Measurements from ENCODE around the gene UCK2. TPM values are rescaled to one million over a fixed set of nuclear protein-coding genes. Genes with fewer than 3 reads are reported as not detected.

UCK2 gene
- total RNA-seq, 1 donor from 2014 or later, result 59.3 TPM

DNA sequence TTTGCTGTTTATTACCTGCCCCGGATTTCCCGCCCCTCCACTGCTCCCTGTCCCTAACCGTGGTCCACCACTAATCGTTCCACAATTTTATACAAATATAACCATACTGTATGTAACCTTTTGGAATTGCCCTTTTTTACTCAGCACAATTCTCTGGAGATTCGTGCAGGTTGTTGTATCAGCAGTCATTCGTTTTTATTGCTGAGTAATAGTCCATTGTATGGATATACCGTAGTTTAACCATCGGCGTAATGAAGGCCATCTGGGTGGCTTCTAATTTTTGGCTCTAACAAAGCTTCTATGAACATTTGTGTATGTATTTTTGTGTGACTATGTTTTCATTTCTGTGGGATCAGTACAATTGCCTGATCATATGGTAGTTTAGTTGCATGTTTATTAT is 50.0 kb downstream of the UCK2 start:
- TF ChIP-seq, protein P1, sequence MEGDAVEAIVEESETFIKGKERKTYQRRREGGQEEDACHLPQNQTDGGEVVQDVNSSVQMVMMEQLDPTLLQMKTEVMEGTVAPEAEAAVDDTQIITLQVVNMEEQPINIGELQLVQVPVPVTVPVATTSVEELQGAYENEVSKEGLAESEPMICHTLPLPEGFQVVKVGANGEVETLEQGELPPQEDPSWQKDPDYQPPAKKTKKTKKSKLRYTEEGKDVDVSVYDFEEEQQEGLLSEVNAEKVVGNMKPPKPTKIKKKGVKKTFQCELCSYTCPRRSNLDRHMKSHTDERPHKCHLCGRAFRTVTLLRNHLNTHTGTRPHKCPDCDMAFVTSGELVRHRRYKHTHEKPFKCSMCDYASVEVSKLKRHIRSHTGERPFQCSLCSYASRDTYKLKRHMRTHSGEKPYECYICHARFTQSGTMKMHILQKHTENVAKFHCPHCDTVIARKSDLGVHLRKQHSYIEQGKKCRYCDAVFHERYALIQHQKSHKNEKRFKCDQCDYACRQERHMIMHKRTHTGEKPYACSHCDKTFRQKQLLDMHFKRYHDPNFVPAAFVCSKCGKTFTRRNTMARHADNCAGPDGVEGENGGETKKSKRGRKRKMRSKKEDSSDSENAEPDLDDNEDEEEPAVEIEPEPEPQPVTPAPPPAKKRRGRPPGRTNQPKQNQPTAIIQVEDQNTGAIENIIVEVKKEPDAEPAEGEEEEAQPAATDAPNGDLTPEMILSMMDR (conservative IDR thresholded peaks at IDR 0.05), result no peak
- H3K4me3 Mint-ChIP-seq, result no peak overlapping the region
- H3K27me3 Mint-ChIP-seq, result no peaks in the 10 kb centered on the region
- peaks cover 4% of the 10 kb centered on the region for H3K4me1 Mint-ChIP-seq (ENCODE audit: unreplicated experiment)
- no peak overlapping the region for H3K27ac Mint-ChIP-seq
- DNase-seq (ENCODE audit: extremely low spot score, unreplicated experiment), result no peak
- peaks cover 30% of the 10 kb centered on the region for H3K9me3 Mint-ChIP-seq
- peaks cover 49% of the 10 kb centered on the region for H3K36me3 Mint-ChIP-seq

DNA sequence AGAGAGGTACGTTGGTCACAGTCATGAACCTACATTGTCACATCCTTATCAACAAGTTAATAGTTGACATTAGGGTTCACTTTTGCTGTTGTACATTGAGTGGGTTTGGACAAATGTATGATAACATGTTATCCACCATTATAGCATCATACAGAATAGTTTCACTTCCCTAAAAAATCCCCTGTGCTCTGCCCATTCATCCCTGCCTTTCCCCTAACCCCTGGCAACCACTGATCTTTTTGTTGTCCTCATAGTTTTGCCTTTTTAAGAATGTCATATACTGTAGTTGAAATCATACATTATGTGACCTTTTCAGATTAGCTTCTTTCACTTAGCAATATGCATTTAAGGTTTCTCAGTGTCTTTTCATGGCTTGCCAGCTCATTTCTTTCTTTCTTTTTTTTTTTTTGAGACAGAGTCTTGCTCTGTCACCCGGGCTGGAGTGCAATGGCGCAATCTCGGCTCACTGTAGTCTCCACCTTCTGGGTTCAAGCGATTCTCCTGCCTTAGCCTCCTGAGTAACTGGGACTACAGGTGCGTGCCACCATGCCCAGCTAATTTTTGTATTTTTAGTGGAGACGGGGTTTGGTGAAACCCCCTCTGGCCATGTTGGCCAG is 50.6 kb downstream of the UCK2 start:
- Mint-ChIP-seq H3K4me3 (no peak overlapping the region), H3K27ac (no peak overlapping the region), H3K36me3 (peaks cover 46% of the 10 kb centered on the region), H3K9me3 (peaks cover 24% of the 10 kb centered on the region), H3K4me1 (ENCODE audit: unreplicated experiment) (peaks cover 7% of the 10 kb centered on the region), H3K27me3 (no peaks in the 10 kb centered on the region)
- TF ChIP-seq, protein P1 (conservative IDR thresholded peaks at IDR 0.05), result no peak
- DNase-seq (ENCODE audit: extremely low spot score, unreplicated experiment), result no peak

DNA sequence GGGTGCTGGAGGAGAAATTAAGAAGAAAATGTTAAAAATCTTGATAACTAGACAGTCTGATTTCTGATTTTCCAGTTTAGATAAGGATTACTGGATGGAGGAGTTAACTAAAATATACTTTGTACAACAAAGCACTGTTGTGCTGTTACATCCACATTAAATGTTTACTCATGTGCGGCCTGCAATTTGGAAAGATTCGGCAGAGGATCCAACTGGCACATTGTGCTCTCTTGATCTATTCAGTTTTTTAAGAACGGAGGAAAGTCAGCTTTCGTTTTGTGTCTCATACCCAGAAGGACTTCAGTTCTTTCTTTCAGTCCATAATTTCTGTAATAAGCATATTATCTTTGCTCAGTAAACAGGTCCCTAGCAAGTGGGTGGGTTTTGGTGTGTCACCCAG is 52.5 kb downstream of the UCK2 start:
- no peak for DNase-seq (ENCODE audit: extremely low spot score, unreplicated experiment)
- H3K27ac Mint-ChIP-seq, result no peak overlapping the region
- peaks cover 22% of the 10 kb centered on the region for H3K4me1 Mint-ChIP-seq (ENCODE audit: unreplicated experiment)
- no peaks in the 10 kb centered on the region for H3K27me3 Mint-ChIP-seq
- no peak overlapping the region for H3K4me3 Mint-ChIP-seq
- TF ChIP-seq, protein P1 (conservative IDR thresholded peaks at IDR 0.05), result no peak
- H3K36me3 Mint-ChIP-seq, result peaks cover 41% of the 10 kb centered on the region
- H3K9me3 Mint-ChIP-seq, result peaks cover 18% of the 10 kb centered on the region

DNA sequence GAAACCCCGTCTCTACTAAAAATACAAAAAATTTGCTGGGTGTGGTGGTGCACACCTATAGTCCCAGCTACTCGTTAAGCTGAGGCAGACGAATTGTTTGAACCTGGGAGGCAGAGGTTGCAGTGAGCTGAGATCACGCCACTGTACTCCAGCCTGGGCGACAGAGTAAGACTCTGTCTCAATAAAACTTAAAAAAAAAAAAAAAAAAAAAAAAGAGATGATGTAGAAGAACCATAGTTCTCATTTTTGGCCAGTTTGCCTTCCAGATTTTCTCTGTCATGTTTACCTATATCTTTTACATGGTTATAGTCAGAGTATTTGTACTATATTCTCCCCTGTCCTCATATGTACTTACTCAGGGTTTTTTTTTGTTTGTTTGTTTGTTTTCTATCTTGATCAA is 53.6 kb downstream of the UCK2 start:
- Mint-ChIP-seq H3K4me1 (ENCODE audit: unreplicated experiment) (peaks cover 20% of the 10 kb centered on the region), H3K27ac (no peak overlapping the region), H3K9me3 (peaks cover 14% of the 10 kb centered on the region), H3K27me3 (no peaks in the 10 kb centered on the region), H3K36me3 (peaks cover 38% of the 10 kb centered on the region), H3K4me3 (no peak overlapping the region)
- no peak for DNase-seq (ENCODE audit: extremely low spot score, unreplicated experiment)
- TF ChIP-seq, protein P1 (conservative IDR thresholded peaks at IDR 0.05), result no peak

DNA sequence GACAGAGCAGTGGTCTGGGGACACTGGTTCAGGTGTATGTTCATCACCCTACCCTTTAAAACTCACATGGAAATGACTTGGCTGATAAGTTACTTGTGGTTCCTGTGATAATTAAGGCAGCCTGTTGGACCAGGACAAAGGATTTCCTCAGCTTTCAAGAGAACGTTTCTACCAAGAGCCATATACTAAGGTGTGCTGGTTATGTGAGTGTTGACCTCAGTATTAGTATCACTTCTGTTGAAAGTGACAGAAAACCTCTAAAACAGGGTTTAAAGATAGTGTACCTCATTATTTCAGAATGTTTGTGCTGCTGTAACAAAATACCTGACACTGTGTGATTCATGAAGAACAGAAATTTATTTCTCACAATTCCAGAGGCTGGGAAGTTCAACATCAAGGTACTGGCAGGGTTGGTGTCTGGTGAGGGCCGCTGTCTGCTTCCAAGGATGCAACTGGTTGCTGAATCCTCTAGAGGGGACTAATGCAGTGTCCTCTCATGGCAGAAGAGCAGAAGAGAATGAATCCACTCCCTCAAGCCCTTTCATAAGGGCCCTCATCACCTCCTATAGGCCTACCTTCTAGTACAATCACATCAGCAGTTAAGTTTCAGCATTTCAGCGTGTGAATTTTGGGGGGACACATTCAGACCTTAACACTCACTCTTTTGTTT is 54.9 kb downstream of the UCK2 start:
- Mint-ChIP-seq H3K27me3 (no peaks in the 10 kb centered on the region), H3K9me3 (peaks cover 9% of the 10 kb centered on the region), H3K4me1 (ENCODE audit: unreplicated experiment) (peaks cover 31% of the 10 kb centered on the region), H3K27ac (no peak overlapping the region), H3K36me3 (peaks cover 25% of the 10 kb centered on the region), H3K4me3 (no peak overlapping the region)
- DNase-seq (ENCODE audit: extremely low spot score, unreplicated experiment), result no peak
- TF ChIP-seq, protein P1 (conservative IDR thresholded peaks at IDR 0.05), result no peak

All from type B pancreatic cell (in vitro differentiated cells).